K562 treated with DMSO at 1 percent for 24 hours (cell line): ENCODE results near the gene LCE2B. TPM values are rescaled to one million over a fixed set of nuclear protein-coding genes. Genes with fewer than 3 reads are reported as not detected.

Experiments
- total RNA-seq: library from RNA; unstranded; fragments of 300-600 nt; gene quantifications from 2 replicates; pipeline ENCODE4 v1.2.3, GENCODE V29; 2022; ENCODE audit warnings: low read depth; ENCODE audit not compliant: insufficient read depth

LCE2B gene, protein sequence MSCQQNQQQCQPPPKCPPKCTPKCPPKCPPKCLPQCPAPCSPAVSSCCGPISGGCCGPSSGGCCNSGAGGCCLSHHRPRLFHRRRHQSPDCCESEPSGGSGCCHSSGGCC
- total RNA-seq, result not detected in 2 replicates

DNA sequence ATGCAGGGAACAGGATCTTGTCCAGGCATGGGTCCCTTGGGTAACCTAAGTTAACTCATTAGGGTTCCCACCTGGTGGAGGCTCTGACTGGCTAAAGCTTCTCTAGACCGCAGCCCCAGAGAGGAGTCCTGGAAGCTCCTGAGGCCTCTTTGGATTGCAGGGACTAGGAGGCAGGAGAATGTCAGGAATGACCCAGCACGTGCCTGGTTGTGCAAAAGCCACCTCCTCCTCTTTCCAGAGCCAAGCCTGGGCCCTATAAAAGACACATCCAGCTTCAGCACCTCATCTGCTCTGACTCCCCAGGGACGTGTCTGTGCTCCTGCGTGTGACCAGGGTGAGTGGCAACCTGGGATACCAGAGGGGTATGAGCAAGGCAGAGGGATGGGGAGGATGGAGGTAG, at the start of gene LCE2B:
TSS of gene LCE2B (plus strand) at position 301 of the 400 bp plus-strand sequence. CDS start 721 bp downstream, outside the sequence.

DNA sequence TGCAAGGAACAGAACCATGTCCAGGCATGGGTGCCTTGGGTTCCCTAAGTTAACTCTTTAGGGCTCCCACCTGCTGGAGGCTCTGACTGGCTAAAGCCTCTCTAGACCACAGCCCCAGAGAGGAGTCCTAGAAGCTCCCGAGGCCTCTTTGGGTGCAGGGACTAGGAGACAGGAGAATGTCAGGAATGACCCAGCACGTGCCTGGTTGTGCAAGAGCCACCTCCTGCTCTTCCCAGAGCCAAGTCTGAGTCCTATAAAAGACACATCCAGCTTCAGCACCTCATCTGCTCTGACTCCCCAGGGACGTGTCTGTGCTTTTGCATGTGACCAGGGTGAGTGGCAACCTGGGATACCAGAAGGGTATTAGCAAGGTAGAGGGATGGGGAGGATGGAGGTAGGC, 22.8 kb upstream of the LCE2B start, which contains the start of gene LCE2D:
TSS of gene LCE2D (plus strand) at position 283 of the 400 bp plus-strand sequence. CDS start 726 bp downstream, outside the sequence.

DNA sequence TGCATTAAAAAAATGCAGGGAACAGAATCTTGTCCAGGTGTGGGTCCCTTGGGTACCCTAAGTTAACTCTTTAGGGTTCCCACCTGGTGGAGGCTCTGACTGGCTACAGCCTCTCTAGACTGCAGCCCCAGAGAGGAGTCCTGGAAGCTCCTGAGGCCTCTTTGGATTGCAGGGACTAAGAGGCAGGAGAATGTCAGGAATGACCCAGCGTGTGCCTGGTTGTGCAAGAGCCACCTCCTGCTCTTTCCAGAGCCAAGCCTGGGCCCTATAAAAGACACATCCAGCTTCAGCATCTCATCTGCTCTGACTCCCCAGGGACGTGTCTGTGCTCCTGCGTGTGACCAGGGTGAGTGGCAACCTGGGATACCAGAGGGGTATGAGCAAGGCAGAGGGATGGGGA, 10.9 kb upstream of the LCE2B start, which contains the start of gene LCE2C:
TSS of gene LCE2C (plus strand) at position 297 of the 400 bp plus-strand sequence. CDS start 737 bp downstream, outside the sequence.

DNA sequence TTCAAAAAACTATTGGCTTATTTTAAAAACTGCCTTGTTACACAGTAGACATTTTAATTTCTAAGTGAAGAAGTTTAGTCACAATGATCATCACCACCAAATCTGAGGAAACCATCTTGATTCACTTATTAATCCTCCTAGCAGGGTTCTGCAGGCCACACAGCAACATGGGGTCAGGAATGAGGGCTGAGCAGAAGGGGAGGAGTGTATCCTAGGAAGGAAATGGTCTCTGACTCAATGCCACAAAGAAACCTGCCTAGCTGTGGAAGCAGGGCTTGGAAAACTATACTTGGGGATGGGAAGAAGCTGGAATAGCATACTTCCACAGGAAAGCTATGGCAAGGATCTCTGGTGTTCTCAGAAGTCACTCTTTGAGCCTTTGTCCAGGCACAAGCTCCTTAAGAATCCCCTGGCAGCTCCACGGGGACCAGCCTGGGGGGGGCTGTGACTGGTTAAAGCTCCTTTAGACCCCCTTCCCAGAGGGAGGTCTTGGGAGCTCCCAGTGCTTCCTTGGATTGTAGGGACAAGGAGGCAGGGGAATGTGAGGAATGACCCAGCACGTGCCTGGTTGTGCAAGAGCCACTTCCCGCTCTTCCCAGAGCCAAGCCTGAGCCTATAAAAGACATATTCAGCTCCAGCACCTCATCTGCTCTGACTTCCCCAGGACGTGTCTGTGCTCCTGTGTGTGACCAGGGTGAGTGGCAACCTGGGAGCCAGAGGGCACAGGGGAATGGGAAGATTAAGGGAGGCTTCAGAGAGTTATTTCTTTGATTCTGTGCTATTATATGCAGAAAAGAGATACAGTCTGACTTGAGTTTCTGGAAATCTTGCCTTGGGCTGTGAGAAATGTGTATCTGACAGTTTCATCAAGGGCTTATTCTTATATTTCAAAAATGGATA, 12.0 kb downstream of the LCE2B start, which contains the start of gene LCE2A:
TSS of gene LCE2A (plus strand) at position 645 of the 900 bp plus-strand sequence. CDS start 557 bp downstream, outside the sequence.

DNA sequence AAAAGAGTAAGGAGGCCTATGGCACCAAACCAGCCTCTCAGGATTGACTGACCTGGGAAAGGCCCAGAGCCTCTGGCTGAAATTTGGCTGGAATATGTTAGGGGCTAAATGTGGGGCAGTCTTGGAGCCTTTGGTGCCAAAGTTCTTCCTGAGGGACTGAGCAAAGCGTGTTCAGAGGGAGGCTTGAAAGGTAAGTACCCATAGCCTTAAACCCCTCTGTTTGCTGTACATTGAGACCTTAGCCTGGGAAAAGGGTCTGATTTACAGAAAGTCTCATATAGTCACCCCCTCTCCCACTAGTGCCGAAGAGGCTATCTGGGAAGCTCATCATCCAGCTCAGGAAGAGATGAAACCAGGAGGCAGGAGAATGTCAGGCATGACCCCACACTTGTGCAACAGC, 21.9 kb downstream of the LCE2B start, which contains the start of gene LCE4A:
TSS of gene LCE4A (plus strand) at position 301 of the 400 bp plus-strand sequence. CDS start 916 bp downstream, outside the sequence.

Other genes with a start within 250 kb of the LCE2B start
- gene LCE5A, start 175.3 kb upstream of the LCE2B start, total RNA-seq, result not detected in 2 replicates
- gene CRCT1, start 171.6 kb upstream of the LCE2B start, total RNA-seq, result not detected in 2 replicates
- gene LCE3E, start 119.3 kb upstream of the LCE2B start, total RNA-seq, result not detected in 2 replicates
- not detected in 2 replicates for gene LCE3D, start 105.6 kb upstream of the LCE2B start, total RNA-seq
- not detected in 2 replicates for gene LCE3C, start 85.9 kb upstream of the LCE2B start, total RNA-seq
- not detected in 2 replicates for gene LCE3B, start 72.3 kb upstream of the LCE2B start, total RNA-seq
- not detected in 2 replicates for gene LCE3A, start 63.0 kb upstream of the LCE2B start, total RNA-seq
- gene LCE2D, start 22.7 kb upstream of the LCE2B start, total RNA-seq, result not detected in 2 replicates
- not detected in 2 replicates for gene LCE2C, start 10.8 kb upstream of the LCE2B start, total RNA-seq
- gene LCE2A, start 12.2 kb downstream of the LCE2B start, total RNA-seq, result not detected in 2 replicates
- not detected in 2 replicates for gene LCE4A, start 22.0 kb downstream of the LCE2B start, total RNA-seq
- gene KPRP, start 71.9 kb downstream of the LCE2B start, total RNA-seq, result not detected in 2 replicates
- gene LCE1F, start 89.0 kb downstream of the LCE2B start, total RNA-seq, result not detected in 2 replicates
- gene LCE1E, start 100.1 kb downstream of the LCE2B start, total RNA-seq, result not detected in 2 replicates
- not detected in 2 replicates for gene LCE1D, start 110.6 kb downstream of the LCE2B start, total RNA-seq
- not detected in 2 replicates for gene LCE1C, start 120.5 kb downstream of the LCE2B start, total RNA-seq
- not detected in 2 replicates for gene LCE1B, start 125.8 kb downstream of the LCE2B start, total RNA-seq
- gene LCE1A, start 141.3 kb downstream of the LCE2B start, total RNA-seq, result not detected in 2 replicates
- gene LCE6A, start 156.7 kb downstream of the LCE2B start, total RNA-seq, result not detected in 2 replicates
- gene LCE7A, start 173.9 kb downstream of the LCE2B start, total RNA-seq, result not detected in 2 replicates
- not detected in 2 replicates for gene SMCP, start 192.2 kb downstream of the LCE2B start, total RNA-seq
- not detected in 2 replicates for gene IVL, start 222.4 kb downstream of the LCE2B start, total RNA-seq